ENCODE results near the gene CLEC16A.

CLEC16A gene

GRCh38 chr16:11196286-11196828 is 252.0 kb downstream of the CLEC16A start:
- ChIA-PET POLR2A (ENCODE audit: low non-redundant PET) (no interaction called here), CTCF (interaction anchor here (0.6 kb wide), 2 partner anchors 90 to 160 kb away, joined by 3 read pairs; no protein-coding TSS in a partner anchor)
- no peak for TF ChIP-seq CTCF (conservative IDR thresholded peaks at IDR 0.05; ENCODE audit: low read depth)
- no peak for DNase-seq (ENCODE audit: low spot score)
- H3K27ac ChIP-seq: no peak overlapping the region

- no peak for TF ChIP-seq CTCF (conservative IDR thresholded peaks at IDR 0.05; ENCODE audit: low read depth)
- no peak for DNase-seq (ENCODE audit: low spot score)
- CTCF ChIA-PET: interaction anchor here (1.4 kb wide), 1 partner anchor 57 kb away, joined by 7 read pairs; the partner anchor contains the start of gene SOCS1
- no peak overlapping the region for H3K27ac ChIP-seq
- POLR2A ChIA-PET (ENCODE audit: low non-redundant PET): no interaction called here
Observed at GRCh38 chr16:11198375-11198774, 254.0 kb downstream of the CLEC16A start.

GRCh38 chr16:11198828-11199227 is 254.5 kb downstream of the CLEC16A start:
- H3K27ac ChIP-seq: no peak overlapping the region
- peak; percentile 63 for DNase-seq (ENCODE audit: low spot score)
- no peak for TF ChIP-seq CTCF (conservative IDR thresholded peaks at IDR 0.05; ENCODE audit: low read depth)
- ChIA-PET POLR2A (ENCODE audit: low non-redundant PET) (no interaction called here), CTCF (interaction anchor here (0.6 to 1.4 kb wide), 2 partner anchors 19 to 57 kb away, joined by 3 to 7 read pairs; partner anchors contain the start of gene SOCS1)

GRCh38 chr16:11200592-11200991 is 256.2 kb downstream of the CLEC16A start:
- TF ChIP-seq CTCF (conservative IDR thresholded peaks at IDR 0.05; ENCODE audit: low read depth): no peak
- H3K27ac ChIP-seq: peak overlapping the region; percentile 89
- DNase-seq (ENCODE audit: low spot score): no peak
- ChIA-PET CTCF (interaction anchor here (0.7 kb wide), 1 partner anchor 25 kb away, joined by 3 read pairs; no protein-coding TSS in a partner anchor), POLR2A (ENCODE audit: low non-redundant PET) (no interaction called here)

- TF ChIP-seq CTCF (conservative IDR thresholded peaks at IDR 0.05; ENCODE audit: low read depth): no peak
- peak overlapping the region; percentile 89 for H3K27ac ChIP-seq
- ChIA-PET POLR2A (ENCODE audit: low non-redundant PET) (no interaction called here), CTCF (interaction anchor here (0.6 to 1.1 kb wide), 2 partner anchors 17 to 171 kb away, joined by 3 to 4 read pairs; no protein-coding TSS in a partner anchor)
- DNase-seq (ENCODE audit: low spot score): peak; percentile 90
Observed at GRCh38 chr16:11201498-11202259, 257.3 kb downstream of the CLEC16A start.

- POLR2A ChIA-PET (ENCODE audit: low non-redundant PET): no interaction called here
- H3K27ac ChIP-seq: peak overlapping the region; percentile 89
- CTCF ChIA-PET: interaction anchor here (1.1 kb wide), 1 partner anchor 170 kb away, joined by 4 read pairs; no protein-coding TSS in a partner anchor
- peak; percentile 36 for DNase-seq (ENCODE audit: low spot score)
- TF ChIP-seq CTCF (conservative IDR thresholded peaks at IDR 0.05; ENCODE audit: low read depth): no peak
Observed at GRCh38 chr16:11202260-11203091, 258.1 kb downstream of the CLEC16A start.

All from RWPE1 (cell line).